ENCODE results near the gene ISM1.

DNA sequence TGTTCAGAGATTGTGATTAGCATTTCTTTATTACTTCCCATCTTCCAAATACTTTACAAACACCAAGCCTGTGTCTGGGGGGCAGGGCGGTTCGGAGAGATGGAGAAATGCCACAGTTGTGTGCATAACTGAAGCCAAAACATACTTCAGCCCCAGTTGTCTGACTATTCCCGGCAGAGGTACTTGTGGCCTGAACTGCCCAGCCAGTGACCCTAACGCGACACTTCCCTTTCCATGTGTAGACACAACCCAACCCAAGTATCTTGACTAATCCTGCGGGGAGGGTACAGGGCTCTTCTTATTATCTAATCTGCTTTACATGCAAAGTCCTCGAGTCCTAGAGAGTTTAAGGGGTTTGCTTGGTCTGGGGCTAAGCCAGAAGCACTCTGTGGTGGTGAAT lies 46.2 kb downstream of the ISM1 start:
- TF ChIP-seq, protein P1, sequence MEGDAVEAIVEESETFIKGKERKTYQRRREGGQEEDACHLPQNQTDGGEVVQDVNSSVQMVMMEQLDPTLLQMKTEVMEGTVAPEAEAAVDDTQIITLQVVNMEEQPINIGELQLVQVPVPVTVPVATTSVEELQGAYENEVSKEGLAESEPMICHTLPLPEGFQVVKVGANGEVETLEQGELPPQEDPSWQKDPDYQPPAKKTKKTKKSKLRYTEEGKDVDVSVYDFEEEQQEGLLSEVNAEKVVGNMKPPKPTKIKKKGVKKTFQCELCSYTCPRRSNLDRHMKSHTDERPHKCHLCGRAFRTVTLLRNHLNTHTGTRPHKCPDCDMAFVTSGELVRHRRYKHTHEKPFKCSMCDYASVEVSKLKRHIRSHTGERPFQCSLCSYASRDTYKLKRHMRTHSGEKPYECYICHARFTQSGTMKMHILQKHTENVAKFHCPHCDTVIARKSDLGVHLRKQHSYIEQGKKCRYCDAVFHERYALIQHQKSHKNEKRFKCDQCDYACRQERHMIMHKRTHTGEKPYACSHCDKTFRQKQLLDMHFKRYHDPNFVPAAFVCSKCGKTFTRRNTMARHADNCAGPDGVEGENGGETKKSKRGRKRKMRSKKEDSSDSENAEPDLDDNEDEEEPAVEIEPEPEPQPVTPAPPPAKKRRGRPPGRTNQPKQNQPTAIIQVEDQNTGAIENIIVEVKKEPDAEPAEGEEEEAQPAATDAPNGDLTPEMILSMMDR (IDR thresholded peaks at IDR 0.05), result no peak
- TF ChIP-seq POLR2A (IDR thresholded peaks at IDR 0.05) (no peak), EP300 (IDR thresholded peaks at IDR 0.05; ENCODE audit: low read depth) (no peak)

Measured in transverse colon (tissue), 3 donors.